Stimulated activated CD8-positive, alpha-beta memory T cell treated with anti-CD3 and anti-CD28 coated beads, Interleukin-12 subunit alpha, Interleukin-12 subunit beta, amount 100 ng/mL, for 24 hours (primary cell): ENCODE results near the gene WNT6.
"Not testable (repeated sequence)": the region's sequence is repeated elsewhere in the genome, so short reads cannot be mapped to it uniquely, and the experiment has no call there.

Experiments
- DNase-seq: peaks from one replicate; pipeline ENCODE4 v3.0.0-alpha.2; 2020; ENCODE audit errors: extremely low read depth

WNT6 gene

DNA sequence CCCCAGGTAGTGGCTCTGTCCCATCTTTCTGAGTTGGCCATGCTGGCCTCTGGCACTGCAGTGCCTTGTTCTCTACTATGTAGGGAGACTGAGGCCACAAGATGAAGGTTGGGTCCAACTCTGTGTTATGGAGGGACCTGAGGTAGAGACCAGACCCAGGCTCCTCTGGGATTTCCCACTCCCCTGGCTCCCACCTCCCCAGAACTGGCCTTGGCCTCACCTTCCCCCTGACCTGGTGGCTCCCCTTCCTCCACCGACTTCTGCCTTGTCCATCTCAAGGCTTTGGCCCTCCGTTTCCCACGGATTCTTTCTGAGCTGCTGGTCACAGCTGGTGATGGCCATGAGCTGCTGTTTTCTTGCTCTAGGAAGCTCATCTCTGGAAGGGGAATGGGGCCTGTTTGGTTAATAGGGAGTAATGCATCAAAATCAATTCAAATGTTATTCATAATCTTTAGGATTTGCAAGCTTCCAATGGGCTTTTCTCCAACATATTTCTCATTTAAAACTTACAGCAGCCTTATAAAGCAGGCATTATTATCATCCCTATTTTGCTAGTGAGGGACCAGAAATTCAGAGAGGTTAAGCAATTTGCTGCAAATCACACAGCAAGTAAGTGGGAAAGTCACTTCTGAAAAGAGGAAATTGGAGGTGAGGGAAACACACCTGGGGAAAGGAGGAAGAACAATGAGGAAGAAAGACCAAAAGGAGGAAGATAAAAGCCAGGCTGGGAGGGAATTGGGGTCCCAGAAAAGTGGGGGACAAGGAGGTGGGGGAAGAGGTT, 28.9 kb upstream of the WNT6 start:
- DNase-seq: no peak

DNA sequence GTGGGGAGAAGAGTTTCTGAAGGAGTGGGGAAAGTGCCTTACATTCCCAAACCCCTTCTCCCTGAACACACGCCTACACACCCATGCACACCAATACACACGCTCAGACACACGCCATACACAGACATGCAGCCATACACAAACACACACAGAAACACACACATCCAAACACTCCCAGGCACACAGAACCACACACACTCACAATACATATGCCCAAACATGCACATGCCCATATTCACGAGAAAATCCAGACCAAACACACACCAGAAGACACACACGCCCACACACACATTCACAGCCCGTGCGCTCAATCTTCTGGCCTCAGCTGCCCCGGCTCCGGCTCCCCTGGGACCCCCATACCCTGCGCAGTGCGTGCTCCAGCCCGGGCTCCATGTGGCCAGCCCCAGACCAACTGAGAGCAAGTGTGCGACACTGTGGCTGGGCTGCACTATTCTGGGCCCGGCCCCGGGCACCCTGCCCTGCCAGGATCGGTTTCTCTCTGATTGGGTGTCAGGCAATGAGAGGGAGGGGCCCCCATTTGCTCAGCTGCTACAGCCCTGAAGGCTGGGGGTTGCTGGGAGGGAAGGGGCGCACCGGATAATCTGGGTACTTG, 28.1 kb upstream of the WNT6 start, which contains the start of gene PRKAG3:
Gene PRKAG3, minus strand, starts transcription at position 426 of the 613 bp plus-strand sequence.
- no peak for DNase-seq

DNA sequence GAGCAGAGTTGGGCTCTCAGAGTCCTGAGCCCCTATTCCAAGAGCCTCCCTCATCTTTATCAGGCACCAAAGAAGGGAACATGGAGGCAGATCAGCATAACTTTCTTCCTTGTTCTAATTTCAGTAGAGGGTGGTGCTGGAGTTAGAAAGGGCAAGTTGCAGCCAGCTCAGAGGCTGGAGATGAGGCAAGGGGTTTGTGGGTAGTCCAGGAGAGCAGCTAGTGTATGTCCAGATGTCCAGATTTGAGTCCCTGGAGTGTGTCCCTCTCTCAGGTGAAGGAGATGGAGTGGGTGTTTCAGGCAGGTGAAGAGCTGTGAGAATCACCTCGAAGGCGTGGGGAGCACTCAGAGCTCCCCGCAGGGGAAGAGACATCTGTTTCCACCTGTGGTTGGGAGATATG, 27.5 kb upstream of the WNT6 start:
- no peak for DNase-seq

DNA sequence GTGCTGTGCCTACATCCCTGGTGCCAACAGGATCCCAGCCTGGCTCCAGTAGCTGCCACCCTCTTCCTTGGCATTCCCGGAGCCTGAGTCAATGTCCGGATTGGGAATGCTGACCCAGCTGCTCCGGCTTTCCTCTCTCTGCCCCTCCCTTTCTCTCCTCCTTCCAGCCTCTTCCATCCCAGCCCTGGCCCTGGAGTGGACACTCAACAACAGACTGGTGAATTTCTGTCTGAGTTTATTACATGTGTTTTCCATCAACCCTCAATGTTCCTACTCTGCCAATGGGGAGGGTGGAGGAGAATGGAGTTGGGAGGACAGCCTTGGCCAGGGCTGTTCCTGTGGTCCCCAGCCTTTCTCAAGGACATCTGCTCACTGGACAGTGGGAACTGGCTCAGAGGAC, 27.1 kb upstream of the WNT6 start:
- no peak for DNase-seq

DNA sequence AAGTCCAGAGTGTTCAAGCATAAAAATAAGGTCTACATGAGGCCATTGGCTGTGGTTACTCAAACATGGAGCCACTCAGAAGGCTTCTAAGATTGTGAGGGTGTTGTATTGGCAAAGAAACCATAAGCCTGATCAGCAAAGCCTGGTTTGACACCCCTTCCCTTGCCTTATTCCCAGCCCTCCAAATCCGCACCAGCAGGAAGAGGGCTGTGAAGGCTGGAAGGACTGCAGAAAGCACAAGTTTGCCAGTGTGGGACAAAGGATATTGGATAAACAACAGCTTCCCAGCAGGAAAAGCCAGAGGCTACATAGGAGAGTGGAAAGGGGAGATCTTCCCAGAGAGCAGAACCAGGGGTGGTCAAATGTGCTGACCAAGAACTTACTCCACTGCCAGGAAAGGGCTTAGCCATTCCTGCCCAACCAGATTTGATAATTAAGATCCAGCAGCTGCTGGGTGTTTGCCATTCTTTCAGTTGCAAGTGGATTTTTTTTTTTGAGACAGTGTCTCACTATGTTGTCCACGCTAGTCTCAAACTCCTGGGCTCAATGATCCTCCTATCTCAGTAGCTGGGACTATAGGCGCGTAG, 26.5 kb upstream of the WNT6 start:
- no peak for DNase-seq

DNA sequence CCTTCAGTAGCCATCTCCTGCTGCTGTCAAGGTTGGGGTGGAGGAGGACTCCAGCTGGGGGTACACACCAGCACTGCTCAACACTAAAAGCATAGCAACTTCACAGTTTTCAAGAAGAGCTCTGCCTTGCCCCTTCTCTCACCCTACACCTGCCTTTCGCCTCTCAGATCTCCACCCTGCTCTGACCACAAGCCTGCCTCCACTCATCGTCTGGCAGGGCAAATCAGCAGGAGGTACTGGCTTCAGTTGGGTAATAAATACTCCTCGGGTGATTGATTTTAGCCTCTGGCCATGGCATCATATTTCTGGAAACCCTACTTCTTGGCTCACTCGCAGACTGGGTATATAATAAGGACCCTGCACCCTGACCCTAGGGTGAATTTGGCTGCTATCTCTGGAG, 24.9 kb upstream of the WNT6 start:
- no peak for DNase-seq

DNA sequence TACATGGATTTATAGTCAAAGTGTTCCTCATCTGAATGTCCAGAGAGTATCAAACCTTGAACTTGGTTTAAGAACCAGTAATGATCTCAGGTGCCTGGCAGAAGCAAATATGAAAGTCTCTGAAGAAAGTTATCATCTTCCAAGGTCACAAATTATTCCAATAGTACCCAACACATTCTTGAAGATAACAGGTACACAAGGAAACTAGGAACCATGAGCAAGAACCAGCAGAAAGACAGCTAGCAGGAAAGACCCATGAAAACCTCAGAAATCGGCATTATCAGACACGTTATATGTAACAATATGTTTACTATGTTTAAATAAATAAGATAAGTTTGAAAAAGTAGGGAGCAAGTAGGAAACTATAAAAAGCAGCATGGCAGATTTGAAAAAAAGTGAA, 22.1 kb upstream of the WNT6 start:
- no peak for DNase-seq

DNA sequence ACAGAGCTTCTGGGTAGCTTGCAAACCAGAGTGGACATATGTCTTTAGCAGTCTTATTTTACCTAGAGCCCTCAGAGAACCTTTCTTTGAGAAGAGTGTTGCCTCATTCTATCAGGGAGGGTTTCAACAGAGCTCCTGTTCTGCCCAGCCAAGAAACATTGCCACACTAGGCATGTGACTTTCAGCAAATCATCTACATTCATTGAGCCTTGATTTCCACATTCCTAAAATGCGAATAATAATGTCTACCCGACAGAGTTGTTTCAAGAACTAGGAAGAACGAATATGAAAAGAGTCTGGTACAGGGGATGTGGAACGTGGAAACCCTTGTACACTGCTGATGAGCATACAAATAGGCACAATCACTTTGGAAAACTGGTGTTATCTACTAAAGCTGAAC, 20.2 kb upstream of the WNT6 start:
- no peak for DNase-seq

DNA sequence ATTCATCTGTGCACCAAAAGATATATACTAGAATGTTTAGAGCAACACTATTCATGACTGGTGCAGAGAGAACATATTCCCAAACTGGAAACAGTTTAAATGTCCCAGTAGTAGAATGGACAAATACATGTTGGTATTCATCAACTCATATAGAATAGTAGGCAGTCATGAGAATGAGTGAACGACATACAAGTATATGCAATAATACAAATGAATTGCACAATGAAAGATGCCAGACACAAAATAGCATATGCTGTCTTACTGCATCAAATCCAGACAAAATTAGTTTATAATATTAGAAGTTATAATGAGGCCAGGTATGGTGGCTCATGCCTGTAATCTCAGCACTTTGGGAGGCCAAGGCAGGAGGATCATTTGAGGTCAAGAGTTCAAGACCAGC, 19.7 kb upstream of the WNT6 start:
- no peak for DNase-seq

DNA sequence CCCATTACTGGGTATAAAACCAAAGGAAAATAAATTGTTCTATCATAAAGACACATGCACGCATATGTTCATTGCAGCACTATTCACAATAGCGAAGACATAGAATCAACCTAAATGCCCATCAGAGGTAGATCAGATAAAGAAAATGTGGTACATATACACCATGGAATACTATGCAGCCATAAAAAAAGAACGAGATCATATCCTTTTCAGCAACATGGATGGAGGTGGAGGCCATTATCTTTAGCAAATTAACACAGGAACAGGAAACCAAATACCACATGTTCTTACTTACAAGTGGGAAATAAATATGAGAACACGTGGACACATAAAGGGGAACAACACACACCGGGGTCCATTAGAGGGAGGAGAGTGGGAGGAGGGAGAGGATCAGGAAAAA, 15.3 kb upstream of the WNT6 start:
- not testable (repeated sequence) for DNase-seq

DNA sequence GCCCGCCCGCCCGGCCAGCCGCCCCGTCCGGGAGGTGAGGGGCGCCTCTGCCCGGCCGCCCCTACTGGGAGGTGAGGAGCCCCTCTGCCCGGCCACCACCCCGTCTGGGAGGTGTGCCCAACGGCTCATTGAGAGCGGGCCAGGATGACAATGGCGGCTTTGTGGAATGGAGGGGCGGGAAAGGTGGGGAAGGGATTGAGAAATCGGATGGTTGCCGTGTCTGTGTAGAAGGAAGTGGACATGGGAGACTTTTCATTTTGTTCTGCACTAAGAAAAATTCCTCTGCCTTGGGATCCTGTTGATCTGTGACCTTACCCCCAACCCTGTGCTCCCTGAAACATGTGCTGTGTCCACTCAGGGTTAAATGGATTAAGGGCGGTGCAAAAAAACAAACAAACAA, 12.6 kb upstream of the WNT6 start:
- DNase-seq: not testable (repeated sequence)

DNA sequence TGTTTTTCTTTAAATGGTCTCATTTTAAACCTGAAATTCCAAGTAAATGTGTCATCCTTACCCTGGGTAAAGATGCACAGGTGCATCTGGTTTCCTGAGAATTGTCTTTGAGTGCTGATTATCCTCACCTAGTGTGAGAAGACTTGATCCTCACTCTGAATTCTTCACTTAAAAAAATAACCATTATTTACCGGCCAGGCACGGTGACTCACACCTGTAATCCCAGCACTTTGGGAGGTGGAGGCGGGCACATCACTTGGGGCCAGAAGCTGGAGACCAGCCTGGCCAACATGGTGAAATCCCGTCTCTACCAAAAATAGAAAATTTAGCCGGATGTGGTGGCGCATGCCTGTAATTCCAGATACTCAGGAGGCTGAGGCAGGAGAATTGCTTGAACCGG, 9.9 kb upstream of the WNT6 start:
- no peak for DNase-seq

DNA sequence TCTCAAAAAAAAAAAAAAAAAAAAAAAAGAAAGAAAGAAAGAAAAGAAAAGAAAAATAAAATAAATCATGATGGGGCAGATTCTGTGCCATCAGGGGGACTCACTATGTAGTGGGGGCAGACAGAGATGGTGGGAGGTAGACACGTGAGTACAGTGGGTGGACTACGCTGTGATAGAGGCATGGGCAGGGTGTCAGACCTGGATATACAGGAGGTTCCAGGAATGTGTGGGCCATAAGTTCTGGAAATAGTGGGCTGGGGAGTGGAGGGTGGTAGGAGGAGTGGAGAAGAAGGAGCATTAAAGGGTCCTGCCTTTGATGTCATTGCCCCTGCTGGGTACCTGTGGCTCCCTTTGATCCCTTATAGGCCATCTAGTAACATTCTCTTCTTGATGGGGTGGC, 8.8 kb upstream of the WNT6 start:
- DNase-seq: no peak

DNA sequence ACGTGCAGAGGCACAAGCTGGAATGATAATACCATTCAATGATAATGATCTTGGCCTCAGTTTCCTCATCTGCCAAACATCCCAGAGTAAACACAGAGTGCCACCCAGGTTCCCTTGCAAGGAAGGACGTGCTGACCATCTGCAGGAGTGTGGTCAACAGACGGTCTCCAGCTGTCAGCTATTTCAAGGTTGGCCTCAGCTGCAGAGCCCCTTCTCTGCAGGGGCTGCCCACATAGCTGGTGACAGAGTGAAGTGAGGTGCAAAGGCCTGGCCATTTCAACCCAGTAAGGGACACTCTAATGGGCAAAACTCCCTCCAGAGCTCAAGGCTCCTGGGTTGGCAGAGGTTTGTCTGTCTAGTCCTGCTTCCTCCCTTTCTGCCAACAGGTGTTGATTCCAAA, 8.3 kb upstream of the WNT6 start:
- DNase-seq: no peak

DNA sequence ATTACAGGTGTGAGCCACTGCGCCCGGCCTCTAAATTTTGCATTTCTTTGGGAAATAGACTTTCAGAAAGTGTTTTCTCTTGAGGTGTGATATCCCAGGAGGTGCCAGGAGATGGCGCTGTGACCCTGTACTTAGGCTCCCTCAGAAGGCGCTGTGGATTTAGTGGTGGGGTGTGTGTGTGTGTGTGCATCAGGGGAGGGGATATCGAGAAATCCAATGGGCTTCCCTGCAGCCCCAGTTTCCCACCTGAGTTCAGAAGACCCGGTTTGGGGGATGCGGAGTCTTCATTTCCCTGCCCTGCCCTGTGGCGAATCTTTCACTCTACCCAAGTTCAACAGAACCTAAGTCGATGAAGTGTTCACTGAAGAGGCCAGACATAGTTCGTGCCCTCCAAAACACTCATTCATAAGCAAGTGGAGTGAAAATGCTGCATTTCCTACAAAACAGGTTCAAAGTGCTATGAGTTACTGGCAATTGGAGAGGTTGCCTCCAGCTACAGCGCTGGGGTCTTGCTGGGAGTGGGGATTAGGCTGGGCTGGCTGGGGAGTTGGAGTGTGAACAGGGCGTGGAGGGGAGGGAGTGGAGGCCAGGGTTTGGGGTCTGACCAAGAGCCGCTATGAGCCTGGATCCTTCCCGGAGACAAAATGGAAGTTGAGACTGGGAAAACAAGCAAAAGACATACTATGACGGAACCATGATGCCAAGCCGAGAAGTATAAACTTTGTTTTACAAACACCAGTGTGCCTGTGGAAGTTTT, 6.5 kb upstream of the WNT6 start:
- DNase-seq: no peak

DNA sequence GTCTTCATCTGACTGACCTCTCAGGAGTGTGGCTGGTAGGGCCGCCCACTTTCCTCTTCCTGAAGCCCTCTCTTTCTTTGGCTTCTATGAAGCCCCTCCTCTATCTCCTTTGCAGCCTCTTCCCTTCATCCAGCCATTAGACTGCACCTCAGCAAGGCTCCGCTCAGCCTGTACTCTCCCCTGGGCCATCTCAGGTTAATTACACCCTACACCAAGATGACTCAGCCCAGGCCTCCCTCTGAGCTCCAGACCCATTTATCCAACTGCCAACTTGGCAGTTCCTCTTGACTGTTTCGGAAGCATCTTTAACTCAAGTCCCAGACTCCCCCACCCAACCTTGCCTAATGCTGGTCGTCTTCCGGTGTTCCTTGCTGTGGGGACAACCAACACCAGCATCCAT, 5.8 kb upstream of the WNT6 start:
- DNase-seq: no peak

DNA sequence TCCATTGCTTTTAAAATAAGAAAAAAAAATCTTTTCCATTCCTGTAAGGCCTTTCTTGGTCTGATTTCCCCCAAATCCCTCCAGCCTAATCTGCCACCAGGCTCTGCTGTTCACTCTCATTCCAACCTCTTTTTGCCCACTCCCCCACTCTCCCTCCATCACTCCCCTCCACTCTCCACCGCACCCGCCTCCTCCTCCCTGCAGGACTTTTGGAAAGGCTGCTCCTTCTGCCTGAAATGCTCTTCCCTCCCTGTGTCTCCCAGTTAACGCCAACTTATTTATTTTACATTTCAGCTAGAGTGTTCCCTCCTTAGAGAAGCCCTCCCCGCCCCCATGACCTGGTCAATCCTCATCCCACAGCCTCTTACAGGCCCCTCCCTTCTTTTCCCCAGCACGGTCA, 4.7 kb upstream of the WNT6 start:
- DNase-seq: no peak

DNA sequence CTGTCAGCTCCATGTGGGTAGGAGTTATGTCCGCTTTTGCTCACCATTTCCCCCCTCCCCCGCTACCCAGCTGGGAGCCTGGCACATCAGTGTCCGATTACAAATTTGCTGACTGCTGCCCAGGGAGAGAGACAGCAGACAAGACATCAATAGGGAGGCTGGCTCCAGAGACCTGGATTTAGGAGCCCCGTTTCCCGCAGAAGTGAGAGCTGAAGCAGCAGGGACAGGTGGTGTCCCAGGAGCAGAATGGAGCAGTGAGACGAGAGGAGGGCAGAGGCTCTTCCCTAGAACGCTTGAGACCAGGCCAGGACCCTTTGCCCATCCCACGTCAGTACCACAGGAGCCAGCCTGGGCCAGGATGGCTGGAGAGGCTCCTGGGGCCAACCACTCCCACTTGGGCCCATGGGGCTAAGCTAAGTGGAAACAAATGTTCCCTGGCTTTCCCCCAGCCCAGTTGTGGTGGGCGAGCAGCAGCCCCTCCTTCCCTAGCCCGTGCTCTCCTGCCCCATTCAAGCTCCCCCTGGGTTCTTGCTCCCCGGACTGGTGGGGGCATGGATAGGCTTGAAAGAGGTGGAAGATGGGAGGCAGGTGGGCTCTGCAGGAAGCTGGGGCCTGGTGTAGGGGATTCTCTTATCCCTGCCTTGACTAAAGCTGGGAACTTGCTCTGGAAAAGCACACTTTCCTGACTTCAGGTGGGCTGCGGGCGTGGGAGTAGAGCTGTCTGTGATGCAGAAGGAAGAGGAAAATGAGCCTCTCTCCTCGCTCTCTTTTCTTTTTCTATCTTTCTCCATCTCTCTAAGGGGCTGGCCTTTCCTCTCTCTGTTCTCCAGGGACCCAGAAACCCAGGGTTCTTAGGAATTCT, 4.1 kb upstream of the WNT6 start:
- DNase-seq: no peak

DNA sequence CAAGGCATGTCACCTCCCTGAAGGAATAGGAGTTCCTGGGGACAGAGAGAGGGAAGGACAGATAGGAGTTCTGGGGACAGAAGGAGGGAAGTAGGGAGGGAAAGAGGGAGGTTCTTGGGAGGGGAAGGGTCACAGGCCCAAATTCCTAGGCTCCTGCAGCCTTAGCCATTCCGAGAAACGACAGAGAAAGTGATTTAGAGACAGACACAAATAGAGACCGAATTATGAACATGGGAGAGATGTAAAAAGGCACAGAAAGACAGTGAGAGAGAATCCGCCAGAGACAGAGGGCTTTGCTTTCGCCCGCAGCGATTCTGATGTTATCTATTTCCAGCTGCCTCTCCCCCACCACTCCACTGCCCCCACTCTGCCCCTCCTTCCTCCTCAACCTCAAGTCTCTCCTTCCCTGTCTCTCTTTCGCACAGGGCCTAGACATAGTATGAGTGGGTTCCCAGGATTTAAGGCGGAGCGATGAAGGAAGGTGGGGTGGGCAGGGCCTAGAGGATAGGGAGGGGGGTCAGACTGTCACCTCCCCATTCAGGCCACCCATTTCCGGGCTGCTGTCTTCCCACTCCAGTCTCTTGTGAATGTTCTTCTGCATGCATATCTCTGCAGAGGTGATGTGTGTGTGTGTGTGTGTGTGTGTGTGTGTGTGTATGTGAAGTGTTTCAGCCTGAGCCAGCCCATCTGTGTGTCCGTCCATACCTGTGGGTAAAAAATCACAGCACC, 3.3 kb upstream of the WNT6 start:
- DNase-seq: no peak

DNA sequence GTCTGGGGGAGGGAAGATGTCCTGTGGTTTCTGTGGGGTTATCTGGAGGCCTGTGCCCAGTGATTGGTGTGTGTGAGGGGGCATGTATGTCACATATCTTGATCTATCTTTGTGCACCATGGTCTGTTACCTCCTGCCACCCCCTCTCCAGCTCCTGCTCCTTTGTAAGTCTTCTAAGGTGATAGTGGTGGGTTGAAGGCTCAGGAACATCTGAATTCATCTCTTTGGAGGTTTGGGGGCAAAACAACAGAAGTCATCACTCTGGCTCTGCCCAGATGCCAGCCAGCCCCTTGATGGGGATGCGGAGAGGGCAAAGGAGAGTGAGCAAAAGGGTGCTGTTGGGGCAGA, 2.7 kb upstream of the WNT6 start:
- no peak for DNase-seq
